Activated CD8-positive, alpha-beta memory T cell treated with anti-CD3 and anti-CD28 coated beads, Interleukin-2, amount 50 U/mL, for 24 hours (primary cell): Measurements from ENCODE around the gene GRID2.
"Not testable (repeated sequence)": the region's sequence is repeated elsewhere in the genome, so short reads cannot be mapped to it uniquely, and the experiment has no call there.

Experiments
- DNase-seq: peaks from one replicate; pipeline ENCODE4 v3.0.0-alpha.2; 2020; ENCODE audit errors: extremely low read depth

Gene GRID2

GRCh38 chr4:92433272-92433758 lies 129.5 kb downstream of the GRID2 start:
- no peak for DNase-seq

- DNase-seq, result not testable (repeated sequence)
Measured at GRCh38 chr4:92438722-92439121, 135.0 kb downstream of the GRID2 start.

- DNase-seq, result not testable (repeated sequence)
Measured at GRCh38 chr4:92442131-92442530, 138.4 kb downstream of the GRID2 start.

GRCh38 chr4:92444143-92444843 lies 140.5 kb downstream of the GRID2 start:
- DNase-seq, result not testable (repeated sequence)

GRCh38 chr4:92445127-92445526 lies 141.4 kb downstream of the GRID2 start:
- no peak for DNase-seq

- no peak for DNase-seq
Measured at GRCh38 chr4:92447255-92447905, 143.6 kb downstream of the GRID2 start.

- not testable (repeated sequence) for DNase-seq
Measured at GRCh38 chr4:92448176-92448575, 144.4 kb downstream of the GRID2 start.

- DNase-seq, result no peak
Measured at GRCh38 chr4:92450694-92451093, 146.9 kb downstream of the GRID2 start.

GRCh38 chr4:92451782-92452181 lies 148.0 kb downstream of the GRID2 start:
- DNase-seq, result no peak

- DNase-seq, result not testable (repeated sequence)
Measured at GRCh38 chr4:92452383-92452782, 148.6 kb downstream of the GRID2 start.

- DNase-seq, result no peak
Measured at GRCh38 chr4:92455329-92455839, 151.6 kb downstream of the GRID2 start.

GRCh38 chr4:92455951-92456350 lies 152.2 kb downstream of the GRID2 start:
- no peak for DNase-seq

- no peak for DNase-seq
Measured at GRCh38 chr4:92461732-92462131, 158.0 kb downstream of the GRID2 start.

GRCh38 chr4:92477298-92477697 lies 173.5 kb downstream of the GRID2 start:
- no peak for DNase-seq

GRCh38 chr4:92483341-92483740 lies 179.6 kb downstream of the GRID2 start:
- DNase-seq, result no peak

- no peak for DNase-seq
Measured at GRCh38 chr4:92488496-92488895, 184.7 kb downstream of the GRID2 start.

GRCh38 chr4:92497141-92497540 lies 193.4 kb downstream of the GRID2 start:
- no peak for DNase-seq

- DNase-seq, result no peak
Measured at GRCh38 chr4:92501456-92501855, 197.7 kb downstream of the GRID2 start.

GRCh38 chr4:92506933-92507332 lies 203.2 kb downstream of the GRID2 start:
- no peak for DNase-seq

GRCh38 chr4:92514627-92515026 lies 210.9 kb downstream of the GRID2 start:
- DNase-seq, result no peak

- no peak for DNase-seq
Measured at GRCh38 chr4:92516450-92516849, 212.7 kb downstream of the GRID2 start.

- no peak for DNase-seq
Measured at GRCh38 chr4:92519727-92520126, 216.0 kb downstream of the GRID2 start.

GRCh38 chr4:92520563-92520962 lies 216.8 kb downstream of the GRID2 start:
- DNase-seq, result no peak
